ENCODE results near the gene TMEM220.

TMEM220 gene

GRCh38 chr17:10776381-10776780, 46.6 kb upstream of the TMEM220 start:
- no peaks in the 10 kb centered on the region for H3K9me3 ChIP-seq (ENCODE audit: severe bottlenecking)
- no peaks in the 10 kb centered on the region for H3K27me3 ChIP-seq (ENCODE audit: insufficient read depth, poor library complexity, severe bottlenecking)
- no peak for ATAC-seq (ENCODE audit: low read depth)
- no peak for TF ChIP-seq CTCF (IDR thresholded peaks at IDR 0.05; ENCODE audit: poor library complexity, severe bottlenecking)
- no peak overlapping the region for H3K27ac ChIP-seq (ENCODE audit: poor library complexity, severe bottlenecking)
- H3K4me3 ChIP-seq (ENCODE audit: severe bottlenecking), result no peak overlapping the region
- no peaks in the 10 kb centered on the region for H3K36me3 ChIP-seq (ENCODE audit: low read depth)
- no peaks in the 10 kb centered on the region for H3K4me1 ChIP-seq (ENCODE audit: insufficient read depth, poor library complexity, severe bottlenecking)
- no peak for DNase-seq (ENCODE audit: low spot score)

GRCh38 chr17:10775740-10776356, 46.0 kb upstream of the TMEM220 start:
- TF ChIP-seq CTCF (IDR thresholded peaks at IDR 0.05; ENCODE audit: poor library complexity, severe bottlenecking), result no peak
- no peaks in the 10 kb centered on the region for H3K36me3 ChIP-seq (ENCODE audit: low read depth)
- no peak for ATAC-seq (ENCODE audit: low read depth)

GRCh38 chr17:10775058-10775457, 45.2 kb upstream of the TMEM220 start:
- no peaks in the 10 kb centered on the region for H3K4me1 ChIP-seq (ENCODE audit: insufficient read depth, poor library complexity, severe bottlenecking)
- no peak overlapping the region for H3K27ac ChIP-seq (ENCODE audit: poor library complexity, severe bottlenecking)
- no peak overlapping the region for H3K4me3 ChIP-seq (ENCODE audit: severe bottlenecking)
- H3K36me3 ChIP-seq (ENCODE audit: low read depth), result no peaks in the 10 kb centered on the region
- no peak for DNase-seq (ENCODE audit: low spot score)
- H3K9me3 ChIP-seq (ENCODE audit: severe bottlenecking), result no peaks in the 10 kb centered on the region
- TF ChIP-seq CTCF (IDR thresholded peaks at IDR 0.05; ENCODE audit: poor library complexity, severe bottlenecking), result no peak
- ATAC-seq (ENCODE audit: low read depth), result no peak
- H3K27me3 ChIP-seq (ENCODE audit: insufficient read depth, poor library complexity, severe bottlenecking), result no peaks in the 10 kb centered on the region

More at GRCh38 chr17:10775740-10776356, 46.0 kb upstream of the TMEM220 start:
- no peak for DNase-seq (ENCODE audit: low spot score)
- H3K27ac ChIP-seq (ENCODE audit: poor library complexity, severe bottlenecking), result no peak overlapping the region
- H3K27me3 ChIP-seq (ENCODE audit: insufficient read depth, poor library complexity, severe bottlenecking), result no peaks in the 10 kb centered on the region
- H3K4me1 ChIP-seq (ENCODE audit: insufficient read depth, poor library complexity, severe bottlenecking), result no peaks in the 10 kb centered on the region
- H3K4me3 ChIP-seq (ENCODE audit: severe bottlenecking), result no peak overlapping the region
- H3K9me3 ChIP-seq (ENCODE audit: severe bottlenecking), result no peaks in the 10 kb centered on the region

GRCh38 chr17:10773391-10773790, 43.6 kb upstream of the TMEM220 start:
- ATAC-seq (ENCODE audit: low read depth) (no peak), DNase-seq (ENCODE audit: low spot score) (no peak)
- H3K9me3 ChIP-seq (ENCODE audit: severe bottlenecking), result no peaks in the 10 kb centered on the region
- no peak overlapping the region for H3K4me3 ChIP-seq (ENCODE audit: severe bottlenecking)
- H3K27me3 ChIP-seq (ENCODE audit: insufficient read depth, poor library complexity, severe bottlenecking), result no peaks in the 10 kb centered on the region
- no peak for TF ChIP-seq CTCF (IDR thresholded peaks at IDR 0.05; ENCODE audit: poor library complexity, severe bottlenecking)
- no peaks in the 10 kb centered on the region for H3K36me3 ChIP-seq (ENCODE audit: low read depth)
- H3K4me1 ChIP-seq (ENCODE audit: insufficient read depth, poor library complexity, severe bottlenecking), result no peaks in the 10 kb centered on the region
- H3K27ac ChIP-seq (ENCODE audit: poor library complexity, severe bottlenecking), result no peak overlapping the region

All from RWPE2 (cell line).